HepG2 (cell line): Measurements from ENCODE around the gene LSMEM2. TPM values are rescaled to one million over a fixed set of nuclear protein-coding genes. Genes with fewer than 3 reads are reported as not detected.

Source experiments
- HNRNPH1 ChIP-seq: fragments of 200-400 bp; formaldehyde crosslinking; optimal IDR thresholded peaks from 2 replicates; pipeline ENCODE3; 2017; ENCODE audit warnings: mild to moderate bottlenecking, low read depth, low read length
- KAT8 ChIP-seq: IDR thresholded peaks from 2 replicates; pipeline ENCODE4 v1.6.1; 2016; ENCODE audit warnings: missing genetic modification reagents, missing compliant biosample characterization
- KDM6A ChIP-seq: IDR thresholded peaks from 2 replicates; pipeline ENCODE4 v1.6.1; 2016; ENCODE audit warnings: low read depth
- NFIB ChIP-seq: sonication (generic); formaldehyde crosslinking; IDR thresholded peaks from 2 replicates; pipeline ENCODE4 v1.9.0; 2021; ENCODE audit warnings: missing genetic modification reagents, mild to moderate bottlenecking, borderline replicate concordance
- PHF21A ChIP-seq: sonication (generic); formaldehyde crosslinking; IDR thresholded peaks from 2 replicates; pipeline ENCODE4 v1.5.0; 2020; ENCODE audit warnings: mild to moderate bottlenecking, missing genetic modification reagents
- RBM39 ChIP-seq: fragments of 200-400 bp; formaldehyde crosslinking; IDR thresholded peaks from one replicate; pipeline ENCODE4 v1.6.1; 2018; ENCODE audit warnings: antibody characterized with exemption, mild to moderate bottlenecking, low read depth, low read length; ENCODE audit not compliant: poor library complexity, severe bottlenecking
- SP4 ChIP-seq: sonication (generic); formaldehyde crosslinking; IDR thresholded peaks from 2 replicates; pipeline ENCODE4 v1.8.1; 2023; ENCODE audit warnings: mild to moderate bottlenecking, missing genetic modification reagents
- SSRP1 ChIP-seq: IDR thresholded peaks from 2 replicates; pipeline ENCODE4 v1.6.1; 2016; ENCODE audit warnings: control low read depth
- TEAD2 ChIP-seq: sonication (generic); formaldehyde crosslinking; IDR thresholded peaks from 2 replicates; pipeline ENCODE4 v1.9.0; 2021; ENCODE audit warnings: missing genetic modification reagents
- THRA ChIP-seq: sonication (generic); formaldehyde crosslinking; IDR thresholded peaks from 2 replicates; pipeline ENCODE4 v1.4.0; 2020; ENCODE audit warnings: missing genetic modification reagents, borderline replicate concordance
- ZBTB14 ChIP-seq: sonication (generic); formaldehyde crosslinking; IDR thresholded peaks from 2 replicates; pipeline ENCODE4 v1.4.0; 2020; ENCODE audit warnings: missing genetic modification reagents
- ZC3H4 ChIP-seq: sonication (generic); formaldehyde crosslinking; IDR thresholded peaks from 2 replicates; pipeline ENCODE4 v1.4.0; 2020; ENCODE audit warnings: missing genetic modification reagents, borderline replicate concordance
- ZNF142 ChIP-seq: sonication (generic); formaldehyde crosslinking; IDR thresholded peaks from 2 replicates; pipeline ENCODE4 v1.4.0; 2020; ENCODE audit warnings: missing genetic modification reagents
- ZNF263 ChIP-seq: sonication (generic); formaldehyde crosslinking; IDR thresholded peaks from 2 replicates; pipeline ENCODE4 v1.4.0; 2020; ENCODE audit warnings: missing genetic modification reagents
- ZNF660 ChIP-seq: sonication (generic); formaldehyde crosslinking; IDR thresholded peaks from 2 replicates; pipeline ENCODE4 v1.5.1; 2020; ENCODE audit warnings: mild to moderate bottlenecking, low read depth, missing genetic modification reagents, borderline replicate concordance
- ZNF674 ChIP-seq: sonication (generic); formaldehyde crosslinking; IDR thresholded peaks from 2 replicates; pipeline ENCODE4 v1.5.0; 2020; ENCODE audit warnings: low read depth, mild to moderate bottlenecking, missing genetic modification reagents
- ZNF710 ChIP-seq: sonication (generic); formaldehyde crosslinking; IDR thresholded peaks from 2 replicates; pipeline ENCODE4 v1.5.0; 2020; ENCODE audit warnings: mild to moderate bottlenecking, missing genetic modification reagents, borderline replicate concordance
- ZNF784 ChIP-seq: sonication (generic); formaldehyde crosslinking; IDR thresholded peaks from 2 replicates; pipeline ENCODE4 v1.5.1; 2020; ENCODE audit warnings: missing genetic modification reagents, mild to moderate bottlenecking, borderline replicate concordance
- polyA plus RNA-seq, 8 experiments: library from polyadenylated mRNA; depleted of rRNA in 3 of 8; stranded (reverse) in 7 of 8; unstranded in 1 of 8; fragments of >200 nt; fragmentation: Illumina TruSeq in 4 of 8; extraction: Trizol in 4 of 8; gene quantifications; 2 replicates each; pipeline versions ENCODE4 v1.2.1 to v1.2.3, GENCODE V29; 2011 to 2016; ENCODE audit warnings: low read depth in 4 of 8, missing spikeins in 1 of 8, mixed read lengths in 1 of 8; ENCODE audit not compliant: insufficient read depth in 1 of 8
- total RNA-seq, 5 experiments: library from RNA; depleted of rRNA; stranded (reverse); fragments of >200 nt; fragmentation: Illumina TruSeq; extraction: Trizol; gene quantifications; 2 replicates each; pipeline ENCODE4 v1.2.3, GENCODE V29; 2016; ENCODE audit warnings: low read depth in 1 of 5

Gene LSMEM2
- total and polyA plus RNA-seq, 2 of the 13 experiments (the other 11 are each of a cell fraction or from before 2014, with no cell fraction given): 0.07 to 0.41 TPM

GRCh38 chr3:50319894-50320625 lies 41.2 kb downstream of the LSMEM2 start (continued):
- no peak for TF ChIP-seq KDM6A (CRISPR knock-in tag)
- no peak for TF ChIP-seq ZNF674 (CRISPR knock-in tag)
- peak; percentile 74 for TF ChIP-seq ZNF263 (CRISPR knock-in tag)
- no peak for TF ChIP-seq HNRNPH1
- TF ChIP-seq SSRP1 (CRISPR knock-in tag): no peak
- TF ChIP-seq ZNF784: no peak
- no peak for TF ChIP-seq KAT8 (CRISPR knock-in tag)
- TF ChIP-seq THRA: no peak
- TF ChIP-seq ZNF660 (CRISPR knock-in tag): no peak
- TF ChIP-seq ZC3H4: peak; percentile 40; the same call in 1 of the 2 replicates
- no peak for TF ChIP-seq TEAD2
- no peak for TF ChIP-seq ZNF710 (CRISPR knock-in tag)
- TF ChIP-seq NFIB (CRISPR knock-in tag): no peak
- TF ChIP-seq ZNF142: no peak
- no peak for TF ChIP-seq RBM39
- peak; percentile 54; the same call in 1 of the 2 replicates for TF ChIP-seq SP4 (CRISPR knock-in tag)
- TF ChIP-seq PHF21A (CRISPR knock-in tag): no peak
- TF ChIP-seq ZBTB14 (CRISPR knock-in tag): peak; percentile 17; the same call in 1 of the 2 replicates
